ENCODE measurements around the gene GFER. TPM values are rescaled to one million over a fixed set of nuclear protein-coding genes. Genes with fewer than 3 reads are reported as not detected.

The GFER gene
- total and polyA plus RNA-seq, 9 of the 15 experiments (the other 6 are each of a cell fraction or from before 2014, with no cell fraction given) = 4.3 to 53.7 (median 19.8) TPM

DNA sequence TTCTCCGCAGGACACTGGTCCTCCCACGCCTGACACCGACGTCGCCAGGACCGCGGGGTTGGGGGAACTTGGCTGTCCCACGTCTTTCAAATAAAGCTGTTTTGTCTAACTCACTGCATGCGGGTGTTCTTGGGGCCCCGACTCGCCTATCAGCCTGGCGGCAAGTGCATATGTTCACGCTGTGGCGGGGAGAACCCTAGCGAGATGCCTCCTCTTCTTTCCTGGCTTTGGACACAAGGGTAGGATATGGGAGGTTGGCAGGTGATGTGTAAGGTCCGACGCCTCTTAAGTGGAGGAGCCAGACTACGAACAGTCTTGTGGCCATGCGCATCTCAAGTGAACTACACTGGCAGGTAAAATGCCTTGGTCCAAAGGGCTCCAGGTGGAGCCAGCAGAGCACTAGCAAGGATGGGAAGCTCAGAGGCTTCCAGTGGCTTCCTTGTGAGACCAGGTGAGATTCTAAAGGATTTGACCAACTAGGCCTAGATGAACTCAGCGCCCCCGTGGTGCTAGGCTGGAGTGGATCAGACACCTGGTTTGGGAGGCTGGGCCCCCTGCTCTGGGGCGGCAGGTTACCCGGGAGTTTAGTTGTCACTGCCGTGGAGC lies 18.5 kb upstream of the GFER start (continued):
- TF ChIP-seq KAT7 (CRISPR knock-in tag; IDR thresholded peaks at IDR 0.05; ENCODE audit: borderline replicate concordance) (no peak), ZNF134 (CRISPR knock-in tag; conservative IDR thresholded peaks at IDR 0.05) (no peak), RFX1 (IDR thresholded peaks at IDR 0.05) (no peak), ZBTB7A (IDR thresholded peaks at IDR 0.05; ENCODE audit: borderline replicate concordance, control insufficient read depth, low read depth, low read length) (no peak), MTA1 (IDR thresholded peaks at IDR 0.05; ENCODE audit: borderline replicate concordance) (no peak), ZNF507 (tag; conservative IDR thresholded peaks at IDR 0.05) (no peak), KDM2B (CRISPR knock-in tag; IDR thresholded peaks at IDR 0.05) (no peak), HNRNPL (IDR thresholded peaks at IDR 0.05; ENCODE audit: low read depth, low read length) (no peak), OTX1 (CRISPR knock-in tag; IDR thresholded peaks at IDR 0.05) (no peak), TRIM24 (IDR thresholded peaks at IDR 0.05) (no peak), ZFP36 (IDR thresholded peaks at IDR 0.05; ENCODE audit: low read depth, low read length, partially characterized antibody) (no peak), RHOXF2B (CRISPR knock-in tag; conservative IDR thresholded peaks at IDR 0.05) (no peak), NFE2 (IDR thresholded peaks at IDR 0.05; ENCODE audit: low read depth) (no peak)
- TF ChIP-seq, protein P1, sequence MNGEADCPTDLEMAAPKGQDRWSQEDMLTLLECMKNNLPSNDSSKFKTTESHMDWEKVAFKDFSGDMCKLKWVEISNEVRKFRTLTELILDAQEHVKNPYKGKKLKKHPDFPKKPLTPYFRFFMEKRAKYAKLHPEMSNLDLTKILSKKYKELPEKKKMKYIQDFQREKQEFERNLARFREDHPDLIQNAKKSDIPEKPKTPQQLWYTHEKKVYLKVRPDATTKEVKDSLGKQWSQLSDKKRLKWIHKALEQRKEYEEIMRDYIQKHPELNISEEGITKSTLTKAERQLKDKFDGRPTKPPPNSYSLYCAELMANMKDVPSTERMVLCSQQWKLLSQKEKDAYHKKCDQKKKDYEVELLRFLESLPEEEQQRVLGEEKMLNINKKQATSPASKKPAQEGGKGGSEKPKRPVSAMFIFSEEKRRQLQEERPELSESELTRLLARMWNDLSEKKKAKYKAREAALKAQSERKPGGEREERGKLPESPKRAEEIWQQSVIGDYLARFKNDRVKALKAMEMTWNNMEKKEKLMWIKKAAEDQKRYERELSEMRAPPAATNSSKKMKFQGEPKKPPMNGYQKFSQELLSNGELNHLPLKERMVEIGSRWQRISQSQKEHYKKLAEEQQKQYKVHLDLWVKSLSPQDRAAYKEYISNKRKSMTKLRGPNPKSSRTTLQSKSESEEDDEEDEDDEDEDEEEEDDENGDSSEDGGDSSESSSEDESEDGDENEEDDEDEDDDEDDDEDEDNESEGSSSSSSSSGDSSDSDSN (IDR thresholded peaks at IDR 0.05; ENCODE audit: borderline replicate concordance in 1 of 2, low read depth in 2 of 2, low read length in 2 of 2) = no peak
- TF ChIP-seq, protein P2, sequence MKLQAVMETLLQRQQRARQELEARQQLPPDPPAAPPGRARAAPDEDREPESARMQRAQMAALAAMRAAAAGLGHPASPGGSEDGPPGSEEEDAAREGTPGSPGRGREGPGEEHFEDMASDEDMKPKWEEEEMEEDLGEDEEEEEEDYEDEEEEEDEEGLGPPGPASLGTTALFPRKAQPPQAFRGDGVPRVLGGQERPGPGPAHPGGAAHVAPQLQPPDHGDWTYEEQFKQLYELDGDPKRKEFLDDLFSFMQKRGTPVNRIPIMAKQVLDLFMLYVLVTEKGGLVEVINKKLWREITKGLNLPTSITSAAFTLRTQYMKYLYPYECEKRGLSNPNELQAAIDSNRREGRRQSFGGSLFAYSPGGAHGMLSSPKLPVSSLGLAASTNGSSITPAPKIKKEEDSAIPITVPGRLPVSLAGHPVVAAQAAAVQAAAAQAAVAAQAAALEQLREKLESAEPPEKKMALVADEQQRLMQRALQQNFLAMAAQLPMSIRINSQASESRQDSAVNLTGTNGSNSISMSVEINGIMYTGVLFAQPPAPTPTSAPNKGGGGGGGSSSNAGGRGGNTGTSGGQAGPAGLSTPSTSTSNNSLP (IDR thresholded peaks at IDR 0.05; ENCODE audit: borderline replicate concordance, low read depth, low read length) = no peak
- TF ChIP-seq, protein P3, sequence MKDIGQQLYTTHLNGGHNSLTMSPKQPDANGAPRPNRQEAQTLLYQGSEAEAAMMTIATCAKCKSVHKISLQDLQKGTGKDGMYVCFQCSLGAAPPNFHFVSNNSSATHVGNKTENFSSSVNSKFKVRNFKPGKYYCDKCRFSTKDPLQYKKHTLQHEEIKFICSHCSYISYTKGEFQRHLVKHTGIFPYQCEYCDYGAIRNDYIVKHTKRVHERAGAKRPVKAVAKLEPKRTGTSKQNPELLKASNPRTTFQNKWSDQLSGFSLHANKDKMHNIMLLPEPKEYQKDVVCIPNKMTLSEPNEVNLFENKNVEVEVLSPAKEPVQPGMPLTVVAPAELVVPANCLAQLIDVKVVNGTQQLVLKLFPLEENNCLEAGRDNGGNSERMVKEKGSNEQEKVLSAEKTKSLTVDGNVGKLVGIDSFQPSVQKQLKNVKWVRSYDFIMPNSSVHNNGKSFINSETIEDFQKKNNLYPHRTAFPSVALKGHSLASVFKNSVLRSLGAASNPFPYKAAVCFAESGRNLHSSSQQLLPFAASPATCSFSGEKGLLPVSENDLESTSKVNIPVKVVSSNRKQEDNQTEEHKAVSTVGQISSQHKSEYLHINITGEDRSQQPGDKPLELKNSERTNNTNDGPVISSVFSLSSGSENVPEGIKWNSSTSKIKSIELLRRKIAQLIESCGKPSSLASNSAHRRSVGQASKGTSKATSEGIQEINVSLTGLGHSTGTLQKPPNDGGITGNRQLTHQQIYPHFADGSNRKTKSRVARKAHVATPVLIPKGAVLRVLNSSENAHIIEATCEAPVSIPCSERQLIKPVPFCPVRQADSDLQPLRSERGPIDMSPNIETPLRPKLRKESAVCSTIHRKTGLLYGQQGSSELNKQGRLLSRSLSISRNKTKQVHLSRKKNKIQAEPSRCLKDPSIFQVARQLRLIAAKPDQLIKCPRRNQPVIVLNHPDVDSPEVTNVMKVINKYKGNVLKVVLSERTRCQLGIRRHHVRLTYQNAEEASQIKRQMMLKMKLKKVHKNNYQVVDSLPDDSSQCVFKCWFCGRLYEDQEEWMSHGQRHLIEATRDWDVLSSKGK (CRISPR knock-in tag; IDR thresholded peaks at IDR 0.05) = no peak
- TF ChIP-seq, protein P4, sequence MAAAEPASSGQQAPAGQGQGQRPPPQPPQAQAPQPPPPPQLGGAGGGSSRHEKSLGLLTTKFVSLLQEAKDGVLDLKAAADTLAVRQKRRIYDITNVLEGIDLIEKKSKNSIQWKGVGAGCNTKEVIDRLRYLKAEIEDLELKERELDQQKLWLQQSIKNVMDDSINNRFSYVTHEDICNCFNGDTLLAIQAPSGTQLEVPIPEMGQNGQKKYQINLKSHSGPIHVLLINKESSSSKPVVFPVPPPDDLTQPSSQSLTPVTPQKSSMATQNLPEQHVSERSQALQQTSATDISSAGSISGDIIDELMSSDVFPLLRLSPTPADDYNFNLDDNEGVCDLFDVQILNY (CRISPR knock-in tag; IDR thresholded peaks at IDR 0.05) = 0 out of 2 replicates have a peak, but pooled peaks have one; percentile 36
